Measurements from ENCODE around the gene LEP.

LEP gene

DNA sequence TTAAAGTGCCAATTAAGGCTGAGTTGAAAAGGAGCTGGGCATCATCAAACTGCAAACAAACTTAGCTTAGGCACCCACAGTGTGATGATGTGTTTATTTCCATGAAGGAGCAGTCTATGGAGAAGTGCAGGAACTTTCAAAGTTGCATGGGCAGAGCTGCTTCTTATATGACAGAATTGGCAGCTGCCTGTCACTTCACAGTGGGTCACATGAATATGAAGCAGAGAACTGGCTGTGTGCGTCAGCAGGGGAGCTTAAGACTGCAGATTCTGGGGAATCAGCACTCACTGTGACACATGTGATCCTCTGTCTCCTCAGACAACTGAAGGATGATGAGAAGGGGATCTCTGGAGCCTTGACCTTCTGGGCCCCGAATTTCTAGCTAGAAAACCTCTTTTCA, 66.0 kb downstream of the LEP start:
- TF ChIP-seq, protein P1, sequence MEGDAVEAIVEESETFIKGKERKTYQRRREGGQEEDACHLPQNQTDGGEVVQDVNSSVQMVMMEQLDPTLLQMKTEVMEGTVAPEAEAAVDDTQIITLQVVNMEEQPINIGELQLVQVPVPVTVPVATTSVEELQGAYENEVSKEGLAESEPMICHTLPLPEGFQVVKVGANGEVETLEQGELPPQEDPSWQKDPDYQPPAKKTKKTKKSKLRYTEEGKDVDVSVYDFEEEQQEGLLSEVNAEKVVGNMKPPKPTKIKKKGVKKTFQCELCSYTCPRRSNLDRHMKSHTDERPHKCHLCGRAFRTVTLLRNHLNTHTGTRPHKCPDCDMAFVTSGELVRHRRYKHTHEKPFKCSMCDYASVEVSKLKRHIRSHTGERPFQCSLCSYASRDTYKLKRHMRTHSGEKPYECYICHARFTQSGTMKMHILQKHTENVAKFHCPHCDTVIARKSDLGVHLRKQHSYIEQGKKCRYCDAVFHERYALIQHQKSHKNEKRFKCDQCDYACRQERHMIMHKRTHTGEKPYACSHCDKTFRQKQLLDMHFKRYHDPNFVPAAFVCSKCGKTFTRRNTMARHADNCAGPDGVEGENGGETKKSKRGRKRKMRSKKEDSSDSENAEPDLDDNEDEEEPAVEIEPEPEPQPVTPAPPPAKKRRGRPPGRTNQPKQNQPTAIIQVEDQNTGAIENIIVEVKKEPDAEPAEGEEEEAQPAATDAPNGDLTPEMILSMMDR (conservative IDR thresholded peaks at IDR 0.05; ENCODE audit: low read depth, low read length) = no peak
- no peak for DNase-seq (ENCODE audit: low read depth)

More for the DNA sequence above, 66.0 kb downstream of the LEP start:
- no peak overlapping the region for H3K4me3 ChIP-seq (ENCODE audit: low read length)

Data from retinal pigment epithelial cell (primary cell).